H9 (cell line): ENCODE data around the gene ICE2. TPM values are rescaled to one million over a fixed set of nuclear protein-coding genes. Genes with fewer than 3 reads are reported as not detected.

Experiments used
- DNase-seq: peaks from one replicate; pipeline ENCODE4 v3.0.0-alpha.2; 2017
- H2AFZ ChIP-seq: one replicate; pipeline ENCODE4 v1.6.1; 2013; ENCODE audit warnings: mild to moderate bottlenecking, low read length, control low read depth, moderate library complexity
- H2AK5ac ChIP-seq: 2 replicates; pipeline ENCODE4 v1.6.1; 2013; ENCODE audit warnings: low read length, control low read depth, mixed read lengths; ENCODE audit not compliant: insufficient read length
- H2BK120ac ChIP-seq: one replicate; pipeline ENCODE4 v1.6.1; 2013; ENCODE audit warnings: low read depth, mild to moderate bottlenecking, low read length, control low read depth, inconsistent platforms; ENCODE audit not compliant: poor library complexity, severe bottlenecking
- H2BK12ac ChIP-seq: 2 replicates; pipeline ENCODE4 v1.6.1; 2013; ENCODE audit warnings: low read length, control low read depth, mixed read lengths, low read depth; ENCODE audit not compliant: insufficient read length
- H2BK15ac ChIP-seq: 2 replicates; pipeline ENCODE4 v1.6.1; 2013; ENCODE audit warnings: low read depth, low read length, control low read depth
- H2BK20ac ChIP-seq: one replicate; pipeline ENCODE4 v1.6.1; 2013; ENCODE audit warnings: low read depth, mild to moderate bottlenecking, low read length, control low read depth, inconsistent platforms; ENCODE audit not compliant: poor library complexity, severe bottlenecking
- H2BK5ac ChIP-seq: 2 replicates; pipeline ENCODE4 v1.6.1; 2013; ENCODE audit warnings: low read length, control low read depth, mixed read lengths; ENCODE audit not compliant: insufficient read length
- H3K14ac ChIP-seq: 2 replicates; pipeline ENCODE4 v1.6.1; 2013; ENCODE audit warnings: low read length, control low read depth; ENCODE audit not compliant: insufficient read depth
- H3K18ac ChIP-seq: 2 replicates; pipeline ENCODE4 v1.6.1; 2013; ENCODE audit warnings: low read depth, mild to moderate bottlenecking, mixed read lengths, low read length, control low read depth; ENCODE audit not compliant: insufficient read length
- H3K23ac ChIP-seq: 2 replicates; pipeline ENCODE4 v1.6.1; 2013; ENCODE audit warnings: low read length, control low read depth, mixed read lengths, low read depth; ENCODE audit not compliant: insufficient read length
- H3K23me2 ChIP-seq: 2 replicates; pipeline ENCODE4 v1.6.1; 2013; ENCODE audit warnings: low read depth, mild to moderate bottlenecking, mixed read lengths, low read length, control low read depth; ENCODE audit not compliant: insufficient read length, poor library complexity, severe bottlenecking
- H3K27ac ChIP-seq: 2 replicates; pipeline ENCODE4 v1.5.1; 2013; ENCODE audit warnings: low read length, control low read depth, mixed read lengths, low read depth; ENCODE audit not compliant: insufficient read length
- H3K27me3 ChIP-seq: 2 replicates; pipeline ENCODE4 v1.6.1; 2013; ENCODE audit warnings: low read length, control low read depth, inconsistent platforms; ENCODE audit not compliant: insufficient read depth
- H3K4ac ChIP-seq: 2 replicates; pipeline ENCODE4 v1.6.1; 2013; ENCODE audit warnings: low read depth, mild to moderate bottlenecking, control low read depth, inconsistent platforms, low read length, moderate library complexity
- H3K4me1 ChIP-seq: 2 replicates; pipeline ENCODE4 v1.6.1; 2013; ENCODE audit warnings: low read length, control low read depth, inconsistent platforms; ENCODE audit not compliant: insufficient read depth
- H3K4me2 ChIP-seq: 2 replicates; pipeline ENCODE4 v1.6.1; 2013; ENCODE audit warnings: low read length, control low read depth, mixed read lengths; ENCODE audit not compliant: insufficient read length, insufficient read depth
- H3K56ac ChIP-seq: 2 replicates; pipeline ENCODE4 v1.6.1; 2013; ENCODE audit warnings: low read depth, mild to moderate bottlenecking, mixed read lengths, low read length, control low read depth; ENCODE audit not compliant: insufficient read length
- H3K79me1 ChIP-seq: 2 replicates; pipeline ENCODE4 v1.6.1; 2013; ENCODE audit warnings: low read depth, mild to moderate bottlenecking, moderate library complexity, low read length, control low read depth, inconsistent platforms; ENCODE audit not compliant: insufficient read depth, poor library complexity, severe bottlenecking
- H3K79me2 ChIP-seq: 2 replicates; pipeline ENCODE4 v1.6.1; 2013; ENCODE audit warnings: low read length, control low read depth, inconsistent platforms; ENCODE audit not compliant: insufficient read depth
- H3K9ac ChIP-seq: 2 replicates; pipeline ENCODE4 v1.6.1; 2013; ENCODE audit warnings: low read length, control low read depth, mixed read lengths; ENCODE audit not compliant: insufficient read length; ENCODE audit errors: extremely low read depth
- H3K9me3 ChIP-seq: one replicate; pipeline ENCODE4 v1.6.1; 2013; ENCODE audit warnings: low read depth, low read length, inconsistent platforms; ENCODE audit not compliant: control insufficient read depth
- H3T11ph ChIP-seq: one replicate; pipeline ENCODE4 v1.6.1; 2013; ENCODE audit warnings: mild to moderate bottlenecking, low read length, control low read depth, inconsistent platforms
- H4K20me1 ChIP-seq: one replicate; pipeline ENCODE4 v1.6.1; 2013; ENCODE audit not compliant: control insufficient read depth, insufficient read length, insufficient read depth
- H4K5ac ChIP-seq: 2 replicates; pipeline ENCODE4 v1.6.1; 2013; ENCODE audit warnings: low read depth, mild to moderate bottlenecking, mixed read lengths, low read length, control low read depth; ENCODE audit not compliant: insufficient read length
- H4K8ac ChIP-seq: replicated peaks from 2 replicates; pipeline ENCODE4 v1.6.1; 2013; ENCODE audit warnings: low read length, control low read depth, mixed read lengths, low read depth; ENCODE audit not compliant: insufficient read length
- H4K91ac ChIP-seq: 2 replicates; pipeline ENCODE4 v1.6.1; 2013; ENCODE audit warnings: low read depth, mild to moderate bottlenecking, moderate library complexity, mixed read lengths, low read length, control low read depth; ENCODE audit not compliant: insufficient read length
- H3K27ac Mint-ChIP-seq, 3 experiments: 2 replicates in 2 of 3; 3 replicates in 1 of 3; pipeline ENCODE4 v1.8.0; 2020 to 2021; ENCODE audit warnings: mixed read lengths in 3 of 3, mild to moderate bottlenecking in 1 of 3, moderate library complexity in 1 of 3
- H3K27me3 Mint-ChIP-seq: 2 replicates; pipeline ENCODE4 v1.8.0; 2021; ENCODE audit warnings: low read depth, mild to moderate bottlenecking, moderate library complexity, mixed read lengths
- H3K36me3 Mint-ChIP-seq, 3 experiments: 2 replicates in 2 of 3; 3 replicates in 1 of 3; pipeline ENCODE4 v1.8.0; 2020 to 2021; ENCODE audit warnings: low read depth in 3 of 3, mixed read lengths in 3 of 3; ENCODE audit not compliant: insufficient read depth in 1 of 3
- H3K4me1 Mint-ChIP-seq, 2 experiments: 2 replicates each; pipeline ENCODE4 v1.8.0; 2020; ENCODE audit warnings: mixed read lengths in 2 of 2
- H3K4me3 Mint-ChIP-seq, 2 experiments: 2 replicates in 1 of 2; 3 replicates in 1 of 2; pipeline ENCODE4 v1.8.0; 2020 to 2021; ENCODE audit warnings: mild to moderate bottlenecking in 2 of 2, mixed read lengths in 2 of 2, moderate library complexity in 1 of 2
- H3K9me3 Mint-ChIP-seq, 2 experiments: 2 replicates in 1 of 2; 3 replicates in 1 of 2; pipeline ENCODE4 v1.8.0; 2020; ENCODE audit warnings: mild to moderate bottlenecking in 2 of 2, mixed read lengths in 2 of 2, moderate library complexity in 1 of 2
- CTCF ChIP-seq: fragments of 200-600 bp; sonication (generic); conservative IDR thresholded peaks from 3 replicates; pipeline ENCODE4 v1.8.0; 2021; ENCODE audit warnings: antibody characterized with exemption, mild to moderate bottlenecking
- WGBS: extraction: QIAGEN DNeasy Blood & Tissue Kit; methylation state at CpG from one replicate; pipeline ENCODE4 v1.1.7; 2013; ENCODE audit warnings: missing lambda C conversion rate, low lambda C conversion rate, mixed read lengths; ENCODE audit not compliant: insufficient read length; ENCODE audit errors: extremely low coverage; 5-methylcytosine and 5-hydroxymethylcytosine counted together
- total RNA-seq: library from RNA; stranded (reverse); gene quantifications from 2 replicates; pipeline ENCODE4 v1.2.1, GENCODE V29; 2021

ICE2 gene
- total RNA-seq, 1 experiment from 2014 or later, result 76.3 TPM

- Histone ChIP-seq H3K27ac (no peak overlapping the region), H3K79me1 (no peaks in the 10 kb centered on the region), H3K18ac (no peak overlapping the region), H3K4ac (no peak overlapping the region), H3T11ph (no peak overlapping the region), H4K5ac (no peak overlapping the region), H2AFZ (no peak overlapping the region), H3K9me3 (no peaks in the 10 kb centered on the region), H4K91ac (no peak overlapping the region), H3K4me2 (no peak overlapping the region), H3K23ac (no peak overlapping the region), H2BK12ac (no peak overlapping the region), H3K23me2 (no peaks in the 10 kb centered on the region), H2BK20ac (no peak overlapping the region), H3K56ac (no peak overlapping the region), H2BK15ac (no peak overlapping the region), H2BK120ac (no peak overlapping the region), H3K79me2 (no peaks in the 10 kb centered on the region), H2AK5ac (no peak overlapping the region), H4K8ac (no peak overlapping the region), H3K14ac (no peak overlapping the region), H2BK5ac (no peak overlapping the region), H3K9ac (no peak overlapping the region), H4K20me1 (no peaks in the 10 kb centered on the region), H3K27me3 (no peaks in the 10 kb centered on the region), H3K4me1 (0 out of 2 replicates have a peak, but pooled peaks cover under 1% of the 10 kb centered on the region)
- Mint-ChIP-seq H3K36me3 (no peaks in the 10 kb centered on the region; a peak in 1 of 7 replicates), H3K4me3 (no peak overlapping the region), H3K27me3 (no peaks in the 10 kb centered on the region), H3K4me1 (peaks cover 2% of the 10 kb centered on the region in 2 experiments), H3K9me3 (no peaks in the 10 kb centered on the region), H3K27ac (no peak overlapping the region)
- WGBS, result no CpG with 5 or more reads among the region's 4 CpGs
- TF ChIP-seq CTCF, result no peak
- DNase-seq, result no peak
Observed at GRCh38 chr15:60525341-60526039, 46.5 kb upstream of the ICE2 start.
